Cardiac septum (tissue), 1 donor: ENCODE measurements around the gene TFEB. TPM values are rescaled to one million over a fixed set of nuclear protein-coding genes. Genes with fewer than 3 reads are reported as not detected.

ENCODE experiments used
- DNase-seq: peaks from one replicate; pipeline ENCODE4 v3.0.0-alpha.2; 2020; ENCODE audit warnings: low spot score
- intact Hi-C: fragments of 100-400 bp; cut with DNase I; formaldehyde crosslinking; loops from one replicate; pipeline ENCODE4 v1.14.0; 2022
- total RNA-seq: library from RNA; stranded (reverse); fragmentation: NEBNext Ultra II Directional; extraction: Animal tissue kit (Norgen Biotek cat#: 25700); gene quantifications from one replicate; pipeline ENCODE4 v1.2.1, GENCODE V29; 2021
- donor health status: DM: no; HTN: no; CAD: no.

Gene TFEB
- total RNA-seq, 1 donor from 2014 or later: 45.6 TPM

- intact Hi-C loops: no loop called here
These were observed 98.0 kb downstream of the TFEB start for GRCh38 chr6:41637194-41638001.

GRCh38 chr6:41636833-41637193 lies 98.6 kb downstream of the TFEB start:
- intact Hi-C loops: no loop called here
- DNase-seq: no peak

More at GRCh38 chr6:41637194-41638001, 98.0 kb downstream of the TFEB start:
- DNase-seq: no peak

GRCh38 chr6:41635365-41635764 lies 100.0 kb downstream of the TFEB start:
- DNase-seq: no peak
- intact Hi-C loops: no loop called here

- no peak for DNase-seq
- intact Hi-C loops: no loop called here
These were observed 100.8 kb downstream of the TFEB start for GRCh38 chr6:41634657-41635056.

Other genes with a start within 250 kb of the TFEB start
- 20.3 TPM for gene FOXP4, start 189.2 kb downstream of the TFEB start, total RNA-seq
- gene MDFI, start 97.1 kb downstream of the TFEB start, total RNA-seq: 4.3 TPM
- not detected for gene PGC, start 11.8 kb upstream of the TFEB start, total RNA-seq
- gene FRS3, start 44.3 kb upstream of the TFEB start, total RNA-seq: 5.7 TPM
- 1.7 TPM for gene PRICKLE4, start 45.2 kb upstream of the TFEB start, total RNA-seq
- gene TOMM6, start 52.1 kb upstream of the TFEB start, total RNA-seq: 127 TPM
- 1.7 TPM for gene USP49, start 159.8 kb upstream of the TFEB start, total RNA-seq
- gene MED20, start 185.5 kb upstream of the TFEB start, total RNA-seq: 16.5 TPM
- 11.3 TPM for gene BYSL, start 185.9 kb upstream of the TFEB start, total RNA-seq
- gene CCND3, start 206.2 kb upstream of the TFEB start, total RNA-seq: 33.5 TPM